Right ventricle myocardium inferior (tissue), 1 donor: ENCODE data around the gene PMS1. TPM values are rescaled to one million over a fixed set of nuclear protein-coding genes. Genes with fewer than 3 reads are reported as not detected.
"Not testable (repeated sequence)": the region's sequence is repeated elsewhere in the genome, so short reads cannot be mapped to it uniquely, and the experiment has no call there.

Experiments
- ATAC-seq: fragments of 200-7000 bp; cut with Tn5 transposase; one replicate; pipeline ENCODE4 v1.9.1; 2020; ENCODE audit warnings: mild to moderate bottlenecking, moderate library complexity
- DNase-seq: peaks from one replicate; pipeline ENCODE4 v3.0.0; 2021; ENCODE audit errors: missing footprints
- intact Hi-C: fragments of 100-400 bp; cut with DNase I; formaldehyde crosslinking; loops from one replicate; pipeline ENCODE4 v1.11.0; 2022
- long read RNA-seq: library from polyadenylated mRNA; unstranded; transcript quantifications from one replicate; pipeline ENCODE4 v2.0.0, GENCODE V29; 2021
- total RNA-seq: library from RNA; stranded (reverse); fragmentation: NEBNext Ultra II Directional; extraction: Animal tissue kit (Norgen Biotek cat#: 25700); gene quantifications from one replicate; pipeline ENCODE4 v1.2.1, GENCODE V29; 2021
- donor health status: DM: no; HTN: yes; CAD: no; lungs with severe emphysema.

The PMS1 gene
- total RNA-seq, result 15.1 TPM
- long read RNA-seq, transcript PMS1-213 (13 exons, 3,225 nt), result major isoform, 7 of 13 reads
- long read RNA-seq, partial matches to known transcripts, result 0 of 13 reads
- long read RNA-seq, other reads (novel, unspliced or antisense), result 3 of 13 reads

DNA sequence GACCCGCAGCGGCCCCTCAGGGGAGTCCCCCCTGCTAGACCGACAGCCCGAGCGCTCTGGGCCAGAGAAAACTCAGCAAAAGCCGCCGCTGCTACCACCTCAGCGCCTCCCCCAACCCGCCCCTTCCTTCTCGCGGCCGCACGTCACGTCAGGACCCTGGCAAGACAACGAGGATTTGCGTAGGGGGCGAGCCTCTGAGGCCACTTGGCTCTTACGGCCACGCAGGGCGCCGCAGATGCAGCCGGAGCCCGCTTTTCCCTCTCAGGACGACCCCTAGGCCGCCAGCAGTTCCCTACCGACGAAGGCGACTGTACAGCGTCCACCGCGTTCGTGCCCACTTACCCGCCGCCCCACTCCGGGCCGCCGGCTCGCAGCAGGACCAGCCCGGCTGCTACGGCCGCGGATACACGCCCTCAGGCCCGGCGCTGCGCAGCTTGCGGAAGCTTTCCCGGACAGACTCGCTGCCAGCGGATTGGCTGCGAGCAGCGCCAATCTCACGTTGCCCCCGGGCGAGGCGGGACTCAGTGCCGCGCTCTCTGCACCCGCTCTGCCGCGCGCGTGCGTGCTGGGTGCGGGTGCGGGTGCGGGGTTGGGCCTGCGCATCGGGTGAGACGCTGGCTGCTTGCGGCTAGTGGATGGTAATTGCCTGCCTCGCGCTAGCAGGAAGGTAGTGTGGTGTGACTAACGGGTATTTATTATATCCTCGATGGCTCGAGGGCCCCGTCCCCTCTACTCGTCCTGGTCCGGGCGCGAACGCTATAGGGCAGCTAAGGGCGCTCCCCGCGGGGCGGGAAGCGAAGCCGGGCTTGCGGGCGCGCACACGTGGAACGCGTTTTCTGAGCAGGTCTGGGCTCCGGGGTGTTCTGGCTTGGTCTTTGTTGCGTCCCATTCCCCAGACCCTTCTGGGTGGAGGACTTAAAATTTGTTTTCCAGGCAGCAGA, at the start of gene PMS1, which contains the start of gene ORMDL1:
TSS of gene PMS1 (plus strand) at position 524 of the 941 bp plus-strand sequence. CDS start 7,360 bp downstream, outside the sequence.
TSS of gene ORMDL1 (minus strand) at position 413 of the 941 bp plus-strand sequence. CDS start 1,744 bp downstream, outside the sequence.
- intact Hi-C loops, result loop anchor here (1.0 to 10.0 kb wide), 3 partner anchors 22 to 199 kb away; partner anchors contain the start of genes ASNSD1, OSGEPL1 and SLC40A1
- ATAC-seq, result peak; percentile 99

DNA sequence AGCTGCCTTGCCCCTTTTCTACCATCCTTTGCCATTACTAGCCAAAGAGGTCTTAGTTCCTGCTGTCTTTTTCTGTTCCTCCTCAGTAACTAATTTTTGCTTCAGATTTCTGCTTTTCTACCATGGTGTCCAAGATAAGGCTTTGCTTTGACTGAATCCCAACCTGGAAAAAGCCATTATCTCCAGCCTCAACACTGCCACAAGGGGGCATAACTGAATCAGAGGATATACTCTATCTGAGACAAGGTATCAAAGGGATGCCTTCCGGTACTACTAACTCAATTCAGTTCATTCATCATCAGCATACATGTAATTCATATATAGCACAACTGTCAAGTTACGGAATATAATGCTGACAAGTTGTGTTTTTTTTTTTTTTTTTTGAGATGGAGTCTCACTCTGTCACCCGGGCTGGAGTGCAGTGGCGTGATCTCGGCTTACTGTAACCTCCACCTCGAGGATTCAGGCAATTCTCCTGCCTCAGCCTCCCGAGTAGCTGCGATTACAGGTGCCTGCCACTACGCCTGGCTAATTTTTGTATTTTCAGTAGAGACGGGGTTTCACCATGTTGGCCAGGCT, 33.1 kb upstream of the PMS1 start:
- DNase-seq (no peak), ATAC-seq (no peak)
- intact Hi-C loops, result no loop called here

More for the DNA sequence above, at the start of gene PMS1, which contains the start of gene ORMDL1:
- DNase-seq, result peak; percentile 99

- DNase-seq (no peak), ATAC-seq (no peak)
- intact Hi-C loops, result no loop called here
Observed at GRCh38 chr2:189756311-189756952, 27.8 kb upstream of the PMS1 start.

- intact Hi-C loops, DNase-seq, ATAC-seq: not testable (repeated sequence)
Observed at GRCh38 chr2:189760154-189760553, 24.1 kb upstream of the PMS1 start.

- intact Hi-C loops, result loop anchor here (1.0 to 2.0 kb wide), 2 partner anchors 22 to 87 kb away; partner anchors contain the start of genes ANKAR, ORMDL1 and PMS1
- DNase-seq (no peak), ATAC-seq (no peak)
Observed at GRCh38 chr2:189762229-189762550, 22.1 kb upstream of the PMS1 start.

GRCh38 chr2:189762551-189763298, 21.5 kb upstream of the PMS1 start, which contains the start of gene OSGEPL1:
Gene OSGEPL1, minus strand, starts transcription at chr2:189762792. Its CDS starts 1,152 bp downstream, at chr2:189761640.
- DNase-seq, result peak; percentile 96
- intact Hi-C loops, result loop anchor here (1.0 to 2.0 kb wide), 2 partner anchors 22 to 88 kb away; partner anchors contain the start of genes ANKAR, ORMDL1 and PMS1
- ATAC-seq, result peak; percentile 97

DNA sequence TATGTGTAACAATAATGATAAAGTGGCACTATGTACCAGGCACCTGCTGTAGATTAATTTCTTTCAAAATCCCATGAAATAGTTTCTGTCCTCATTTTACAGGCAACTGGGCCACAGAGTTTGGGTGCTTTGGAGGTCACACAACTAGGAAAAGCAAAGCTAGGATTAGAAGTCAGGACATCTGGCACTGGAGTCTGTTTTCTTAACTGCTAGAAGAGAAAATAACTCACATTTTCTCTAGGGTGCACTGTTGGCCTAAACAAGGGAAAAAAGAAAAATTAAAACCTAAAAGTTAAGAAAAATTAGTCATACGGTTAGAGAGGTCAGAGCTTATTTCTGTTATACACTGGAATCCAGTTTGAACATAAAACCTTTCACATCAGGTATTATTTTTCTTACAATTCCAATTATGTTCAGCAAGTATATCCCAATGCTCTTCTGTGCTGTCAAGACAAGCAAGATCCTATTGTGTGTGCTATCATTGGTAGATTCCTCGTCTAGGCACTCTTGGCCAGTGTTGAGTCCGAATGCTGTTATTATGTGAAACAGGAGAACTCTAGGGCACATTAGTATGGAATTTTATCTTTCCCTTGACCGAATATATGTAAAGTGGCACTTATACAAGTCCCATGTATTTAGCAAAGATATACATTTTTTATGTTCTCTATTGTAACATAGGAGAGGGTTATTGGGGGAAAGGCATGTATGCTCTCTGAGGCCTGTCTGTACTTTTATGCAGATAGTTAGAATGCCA, 20.2 kb upstream of the PMS1 start:
- DNase-seq (no peak), ATAC-seq (no peak)
- intact Hi-C loops, result loop anchor here (2.0 kb wide), 1 partner anchor 89 kb away; the partner anchor contains the start of gene ANKAR

DNA sequence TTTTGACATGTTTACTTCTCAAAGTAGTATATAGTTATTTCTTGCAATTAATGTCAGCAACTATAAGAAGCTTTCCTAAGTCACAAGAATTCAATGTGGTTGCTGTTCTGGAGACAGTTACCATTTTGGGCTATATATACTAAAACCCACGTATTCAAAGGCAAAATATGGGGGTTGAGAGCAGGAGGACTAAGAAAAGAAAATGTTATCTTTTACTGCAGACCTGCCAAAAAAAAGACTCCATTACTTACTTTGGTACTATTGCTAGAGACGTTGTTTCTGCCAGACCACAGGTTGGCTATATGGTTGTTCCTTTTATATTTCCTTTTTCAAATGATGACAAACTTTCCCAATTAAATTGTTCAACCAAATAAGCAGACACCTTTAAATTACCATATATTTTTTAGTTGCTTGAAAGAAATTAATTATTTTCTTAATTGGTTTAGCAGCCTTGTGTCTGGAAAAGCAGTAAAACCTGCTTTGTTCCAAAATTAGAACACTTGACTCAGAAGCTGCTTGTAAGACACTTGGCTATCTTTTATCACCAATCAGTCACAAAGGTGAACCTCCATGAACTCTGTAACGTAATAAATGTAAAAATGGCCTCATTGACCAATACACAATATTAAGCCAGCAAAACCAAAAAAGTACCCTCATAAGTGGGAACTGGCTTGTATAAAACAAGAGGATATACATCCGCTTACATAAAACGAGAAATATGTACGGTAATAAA, 13.5 kb upstream of the PMS1 start:
- no peak for ATAC-seq
- no peak for DNase-seq
- intact Hi-C loops, result no loop called here

- DNase-seq (no peak), ATAC-seq (no peak)
- intact Hi-C loops, result no loop called here
Observed at GRCh38 chr2:189772212-189772611, 12.0 kb upstream of the PMS1 start.

DNA sequence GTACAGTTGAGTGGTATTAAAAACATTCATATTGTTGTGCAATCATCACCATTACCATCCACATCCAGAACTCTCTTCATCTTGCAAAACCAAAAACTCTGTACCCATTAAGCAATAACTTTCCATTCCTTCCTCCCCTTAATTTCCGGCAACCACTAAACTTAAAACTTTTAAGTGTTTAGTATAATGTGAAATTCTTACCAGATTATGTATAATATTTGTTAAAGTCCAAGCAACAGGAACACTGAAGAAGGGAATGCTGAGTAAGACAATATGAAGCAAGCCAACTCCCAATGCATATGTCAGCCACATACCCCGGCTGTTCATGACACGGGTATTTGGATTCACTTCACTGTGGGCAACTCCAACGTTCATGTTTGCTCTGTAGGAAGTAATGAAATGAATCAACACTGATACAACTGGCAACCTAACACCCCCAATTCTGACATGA, 2.0 kb upstream of the PMS1 start:
- DNase-seq (no peak), ATAC-seq (no peak)
- intact Hi-C loops, result loop anchor here (5.0 to 10.0 kb wide), 2 partner anchors 120 to 197 kb away; partner anchors contain the start of genes ASNSD1 and SLC40A1

GRCh38 chr2:189783451-189783926, 761 bp upstream of the PMS1 start:
- ATAC-seq (no peak), DNase-seq (no peak)
- intact Hi-C loops, result loop anchor here (5.0 to 10.0 kb wide), 2 partner anchors 121 to 199 kb away; partner anchors contain the start of genes ASNSD1 and SLC40A1

GRCh38 chr2:189791338-189792042, 7.2 kb downstream of the PMS1 start:
- ATAC-seq, result no peak
- no peak for DNase-seq
- intact Hi-C loops, result loop anchor here (10.0 kb wide), 1 partner anchor 283 kb away; no protein-coding TSS in a partner anchor

- ATAC-seq (no peak), DNase-seq (no peak)
- intact Hi-C loops, result loop anchor here (10.0 kb wide), 1 partner anchor 280 kb away; no protein-coding TSS in a partner anchor
Observed at GRCh38 chr2:189794310-189794709, 10.1 kb downstream of the PMS1 start.

DNA sequence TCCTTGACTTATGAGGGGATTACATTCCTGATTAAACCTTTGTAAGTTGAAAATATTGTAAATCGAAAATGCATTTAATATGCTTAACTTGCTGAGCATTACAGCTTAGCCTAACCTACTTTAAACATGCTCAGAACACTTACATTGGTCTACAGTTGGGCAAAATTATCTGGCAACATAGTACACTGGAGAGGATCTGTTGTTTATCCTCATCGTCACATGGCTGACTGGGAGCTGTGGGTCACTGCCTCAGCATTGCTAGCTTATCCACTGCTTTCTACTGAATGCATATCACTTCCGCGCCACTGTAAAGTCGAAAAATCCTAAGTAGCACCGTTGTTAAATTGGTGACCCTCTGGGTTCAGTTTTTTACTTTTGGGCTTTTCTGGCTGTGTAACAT, 13.7 kb downstream of the PMS1 start:
- ATAC-seq, result no peak
- intact Hi-C loops, result loop anchor here (10.0 kb wide), 1 partner anchor 277 kb away; no protein-coding TSS in a partner anchor

DNA sequence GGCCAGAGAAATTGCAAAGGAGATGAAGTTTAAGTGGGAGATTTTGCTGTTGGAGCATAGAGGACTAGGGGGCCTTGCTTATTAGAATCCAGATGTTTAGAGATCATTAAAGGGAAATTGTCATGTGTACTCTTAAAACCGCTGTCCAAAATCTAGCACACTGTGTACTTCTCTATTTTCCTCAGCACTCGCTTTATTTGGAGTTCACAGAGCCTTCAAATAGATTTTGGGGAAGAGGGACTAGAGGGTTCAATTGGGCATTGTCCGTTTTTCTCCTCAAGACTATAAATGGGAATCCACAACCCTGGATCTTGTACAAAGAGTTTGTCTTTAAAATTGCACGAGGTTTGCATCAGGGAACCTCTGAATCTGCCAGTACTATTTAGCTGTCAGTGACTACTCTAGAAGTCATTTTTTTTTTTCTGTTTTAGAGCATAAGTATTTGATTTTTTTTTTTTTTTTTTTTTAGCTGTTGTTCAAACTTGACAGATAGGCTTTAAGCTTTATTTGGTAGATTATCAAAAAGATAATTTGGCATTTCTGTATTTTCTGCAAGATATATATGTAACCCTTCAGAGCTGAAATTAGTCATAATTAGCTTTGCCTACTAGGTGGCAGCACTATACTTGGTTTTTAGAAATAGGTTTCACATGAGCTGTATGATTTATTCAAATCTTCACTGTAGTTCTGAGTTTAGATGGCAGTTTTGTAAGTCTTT, 14.2 kb downstream of the PMS1 start:
- no peak for DNase-seq
- ATAC-seq, result peak; percentile 59
- intact Hi-C loops, result loop anchor here (10.0 kb wide), 1 partner anchor 276 kb away; no protein-coding TSS in a partner anchor

More for the DNA sequence above, 13.7 kb downstream of the PMS1 start:
- no peak for DNase-seq
